ENCODE results near the gene NOSTRIN.

Gene NOSTRIN

GRCh38 chr2:168804214-168804613 is 1.8 kb downstream of the NOSTRIN start:
- no peak overlapping the region for H3K27ac ChIP-seq
- DNase-seq (ENCODE audit: low spot score): no peak
- ChIA-PET CTCF (no interaction called here), POLR2A (ENCODE audit: low non-redundant PET) (no interaction called here)
- TF ChIP-seq CTCF (conservative IDR thresholded peaks at IDR 0.05; ENCODE audit: low read depth): no peak

- ChIA-PET CTCF (no interaction called here), POLR2A (ENCODE audit: low non-redundant PET) (no interaction called here)
- no peak for TF ChIP-seq CTCF (conservative IDR thresholded peaks at IDR 0.05; ENCODE audit: low read depth)
- no peak for DNase-seq (ENCODE audit: low spot score)
- H3K27ac ChIP-seq: no peak overlapping the region
Observed at GRCh38 chr2:168805615-168806014, 3.2 kb downstream of the NOSTRIN start.

GRCh38 chr2:168809537-168809936 is 7.1 kb downstream of the NOSTRIN start:
- TF ChIP-seq CTCF (conservative IDR thresholded peaks at IDR 0.05; ENCODE audit: low read depth): no peak
- POLR2A ChIA-PET (ENCODE audit: low non-redundant PET): no interaction called here
- no peak overlapping the region for H3K27ac ChIP-seq
- CTCF ChIA-PET: no interaction called here
- DNase-seq (ENCODE audit: low spot score): no peak

GRCh38 chr2:168810235-168810634 is 7.8 kb downstream of the NOSTRIN start:
- ChIA-PET CTCF (no interaction called here), POLR2A (ENCODE audit: low non-redundant PET) (no interaction called here)
- no peak for DNase-seq (ENCODE audit: low spot score)
- H3K27ac ChIP-seq: no peak overlapping the region
- no peak for TF ChIP-seq CTCF (conservative IDR thresholded peaks at IDR 0.05; ENCODE audit: low read depth)

GRCh38 chr2:168811696-168812095 is 9.3 kb downstream of the NOSTRIN start:
- no peak for TF ChIP-seq CTCF (conservative IDR thresholded peaks at IDR 0.05; ENCODE audit: low read depth)
- DNase-seq (ENCODE audit: low spot score): no peak
- CTCF ChIA-PET: no interaction called here
- no peak overlapping the region for H3K27ac ChIP-seq
- POLR2A ChIA-PET (ENCODE audit: low non-redundant PET): no interaction called here

- TF ChIP-seq CTCF (conservative IDR thresholded peaks at IDR 0.05; ENCODE audit: low read depth): no peak
- CTCF ChIA-PET: no interaction called here
- POLR2A ChIA-PET (ENCODE audit: low non-redundant PET): no interaction called here
- no peak for DNase-seq (ENCODE audit: low spot score)
- no peak overlapping the region for H3K27ac ChIP-seq
Observed at GRCh38 chr2:168814046-168814445, 11.6 kb downstream of the NOSTRIN start.
